Stimulated activated CD4-positive, alpha-beta T cell treated with anti-CD3 and anti-CD28 coated beads, Interleukin-4, amount 100 ng/mL, for 48 hours (primary cell): Measurements from ENCODE around the gene VAPA.

ENCODE experiments used
- DNase-seq, 2 donors: peaks; one replicate each; pipeline ENCODE4 v3.0.0-alpha.2; 2020; ENCODE audit warnings: low read depth in 2 of 2

VAPA gene

GRCh38 chr18:9913526-9914333 lies at the start of gene VAPA:
Gene VAPA (plus strand): TSS chr18:9914016. CDS start chr18:9914257, 241 bp downstream.
- peak; percentile 79 to 90 for DNase-seq

- no peak for DNase-seq
Measured at GRCh38 chr18:9865764-9866490, 47.9 kb upstream of the VAPA start.

GRCh38 chr18:9866627-9867026 lies 47.2 kb upstream of the VAPA start:
- no peak for DNase-seq

- no peak for DNase-seq
Measured at GRCh38 chr18:9867071-9867594, 46.7 kb upstream of the VAPA start.

GRCh38 chr18:9868857-9869714 lies 44.7 kb upstream of the VAPA start:
- DNase-seq, result no peak

GRCh38 chr18:9869715-9870430 lies 43.9 kb upstream of the VAPA start:
- DNase-seq, result no peak

- DNase-seq, result no peak
Measured at GRCh38 chr18:9870431-9871008, 43.3 kb upstream of the VAPA start.

- DNase-seq, result no peak
Measured at GRCh38 chr18:9871244-9871746, 42.5 kb upstream of the VAPA start.

GRCh38 chr18:9872823-9873222 lies 41.0 kb upstream of the VAPA start:
- DNase-seq, result no peak

GRCh38 chr18:9874728-9875127 lies 39.1 kb upstream of the VAPA start:
- no peak for DNase-seq

- DNase-seq, result no peak
Measured at GRCh38 chr18:9876212-9876866, 37.5 kb upstream of the VAPA start.

- DNase-seq, result peak in 1 of 2 donors; percentile 2
Measured at GRCh38 chr18:9876867-9877654, 36.8 kb upstream of the VAPA start.

- no peak for DNase-seq
Measured at GRCh38 chr18:9877655-9878014, 36.2 kb upstream of the VAPA start.

GRCh38 chr18:9878095-9878494 lies 35.7 kb upstream of the VAPA start:
- DNase-seq, result no peak

- no peak for DNase-seq
Measured at GRCh38 chr18:9878783-9879242, 35.0 kb upstream of the VAPA start.

GRCh38 chr18:9884090-9884489 lies 29.7 kb upstream of the VAPA start:
- no peak for DNase-seq

GRCh38 chr18:9884532-9885140 lies 29.2 kb upstream of the VAPA start:
- no peak for DNase-seq

GRCh38 chr18:9885170-9886004 lies 28.4 kb upstream of the VAPA start, which contains the start of gene TXNDC2:
Gene TXNDC2 (plus strand): TSS chr18:9885973. CDS start chr18:9886681, 708 bp downstream.
- DNase-seq, result no peak
